Measurements from ENCODE around the gene IL21R.
A peak's percentile ranks its signal among the peaks of the same experiment; 100 is the strongest.

Gene IL21R

DNA sequence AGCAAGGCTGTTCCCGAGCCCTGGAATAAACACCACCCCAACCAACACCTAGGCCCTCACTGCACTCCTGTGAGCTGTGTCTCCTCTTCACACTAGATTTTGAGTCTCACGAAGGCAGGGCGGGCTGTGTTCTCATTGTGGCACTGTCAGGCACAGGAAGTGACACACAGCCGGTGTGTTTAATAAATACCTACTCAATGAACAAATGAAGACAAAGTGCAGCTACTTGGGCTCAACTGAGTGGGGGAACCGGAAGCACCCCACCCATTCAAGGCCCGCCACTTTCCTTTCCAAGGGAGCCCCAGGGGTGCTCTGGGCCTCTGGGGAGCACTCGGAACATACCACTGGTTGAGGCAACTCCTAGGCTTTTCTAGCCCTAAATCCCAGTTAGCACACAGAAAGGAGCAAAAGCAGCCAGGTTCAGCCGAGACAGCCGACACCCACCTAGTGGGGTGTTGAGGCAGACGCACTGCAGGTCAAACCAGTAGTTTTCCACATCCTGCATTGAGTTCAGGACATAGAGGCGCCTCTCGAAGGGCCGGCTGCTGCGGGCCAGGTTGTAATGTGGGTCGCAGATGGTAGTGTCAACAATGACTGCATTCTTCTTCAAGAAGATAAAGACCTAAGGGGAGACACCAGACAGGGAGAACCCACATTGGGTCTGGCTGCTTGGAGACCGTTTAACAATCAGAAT, 90.1 kb downstream of the IL21R start:
- no peak for DNase-seq

DNA sequence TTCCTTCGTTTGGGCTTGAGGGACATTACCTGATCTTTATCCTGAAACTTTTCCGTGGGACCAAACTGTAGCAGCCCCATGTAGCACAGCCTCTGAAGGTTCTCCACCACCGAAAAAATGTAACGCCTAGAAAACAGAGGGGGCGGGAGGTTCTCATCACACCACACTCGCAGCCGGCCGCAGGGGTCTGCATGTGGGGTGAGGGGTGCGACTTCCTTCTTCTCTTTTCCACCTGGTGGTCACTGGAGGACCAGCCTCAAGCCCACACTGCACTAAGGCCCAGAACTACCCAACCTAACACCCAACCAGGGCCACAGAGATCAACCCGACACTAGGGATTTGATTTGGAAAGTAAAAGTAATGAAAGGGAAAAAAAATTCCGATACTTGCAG, 90.6 kb downstream of the IL21R start:
- DNase-seq = no peak

DNA sequence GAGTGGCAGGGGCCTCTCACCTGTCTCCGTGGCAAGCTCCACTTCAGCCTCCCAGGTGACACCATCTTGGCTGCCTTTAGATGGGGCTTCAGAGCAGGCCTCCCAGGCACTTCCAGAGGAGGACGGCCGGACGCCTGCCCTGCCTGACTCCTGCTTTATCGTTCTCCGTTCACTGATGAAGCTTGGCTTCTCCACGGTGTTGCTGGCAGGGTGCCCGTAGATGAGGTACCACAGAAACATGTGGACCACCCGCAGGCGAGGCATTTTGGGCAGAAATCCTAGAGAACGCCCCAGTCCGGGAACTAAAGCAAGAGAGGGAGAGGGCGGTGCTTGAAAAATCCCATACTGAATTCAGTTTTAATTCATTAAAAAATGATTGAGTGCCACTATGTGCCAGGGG, 93.2 kb downstream of the IL21R start:
- peak; percentile 94 for DNase-seq

- DNase-seq = peak; percentile 38
Observed at GRCh38 chr16:27498031-27498825, 96.3 kb downstream of the IL21R start.

DNA sequence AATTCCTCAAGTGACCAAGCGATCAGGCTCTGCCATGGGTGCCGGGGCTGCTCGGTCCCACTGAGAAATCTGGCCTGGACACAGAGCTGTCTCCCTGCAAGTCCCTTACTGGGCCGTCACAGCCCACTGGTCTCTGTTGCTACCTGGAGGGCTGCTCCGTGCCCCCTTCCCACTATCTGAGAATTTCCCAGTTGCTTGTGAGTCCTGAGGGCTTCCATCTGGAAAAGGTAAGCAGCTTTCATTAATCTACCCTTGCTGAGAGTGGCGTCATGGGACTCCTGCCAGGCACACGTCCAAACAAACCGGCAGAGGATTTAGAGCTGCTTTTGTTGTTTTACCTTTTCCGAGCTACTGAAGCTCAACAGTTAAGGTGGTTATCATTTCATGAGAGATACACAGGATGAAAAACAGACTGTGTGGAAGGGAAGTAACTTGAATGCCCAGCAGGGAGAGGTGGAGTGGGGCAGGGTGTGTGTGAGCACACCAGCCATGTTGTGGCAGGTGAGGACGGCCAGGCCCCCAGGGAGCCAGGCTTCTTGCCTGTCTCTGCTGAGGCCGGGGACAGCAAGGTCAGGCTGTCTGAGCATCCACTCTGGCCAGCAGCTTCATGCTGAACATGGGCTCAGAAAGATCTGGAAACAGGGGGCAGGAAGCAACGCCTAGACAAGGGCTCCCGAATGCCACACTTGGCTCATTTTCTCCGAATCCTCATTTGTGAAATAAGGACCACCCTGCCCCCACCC, 97.1 kb downstream of the IL21R start:
- no peak for DNase-seq

- DNase-seq = no peak
Observed at GRCh38 chr16:27499659-27500055, 97.7 kb downstream of the IL21R start.

DNA sequence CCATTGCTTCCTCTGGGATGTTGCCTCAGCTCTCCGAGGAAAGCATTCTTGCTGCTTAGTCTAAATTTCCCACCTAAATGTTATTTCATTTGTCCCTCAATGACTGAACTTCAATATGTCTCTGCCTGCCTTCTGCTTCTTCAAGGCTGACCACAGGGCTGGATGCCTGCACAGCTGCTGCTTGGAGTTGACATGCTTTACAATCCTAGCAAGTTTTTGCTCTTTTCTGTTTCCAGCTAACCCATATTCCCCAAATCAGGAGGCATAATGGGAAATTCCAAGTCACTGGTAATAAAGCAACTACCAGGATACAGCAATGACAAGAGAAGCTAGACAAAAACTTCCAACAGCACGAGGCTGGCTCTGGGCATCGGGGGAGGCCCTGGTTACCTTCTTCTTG, 98.8 kb downstream of the IL21R start:
- peak; percentile 36 for DNase-seq
